ENCODE measurements around the gene SCARF2.
"Not testable (repeated sequence)": the region's sequence is repeated elsewhere in the genome, so short reads cannot be mapped to it uniquely, and the experiment has no call there.

Gene SCARF2

DNA sequence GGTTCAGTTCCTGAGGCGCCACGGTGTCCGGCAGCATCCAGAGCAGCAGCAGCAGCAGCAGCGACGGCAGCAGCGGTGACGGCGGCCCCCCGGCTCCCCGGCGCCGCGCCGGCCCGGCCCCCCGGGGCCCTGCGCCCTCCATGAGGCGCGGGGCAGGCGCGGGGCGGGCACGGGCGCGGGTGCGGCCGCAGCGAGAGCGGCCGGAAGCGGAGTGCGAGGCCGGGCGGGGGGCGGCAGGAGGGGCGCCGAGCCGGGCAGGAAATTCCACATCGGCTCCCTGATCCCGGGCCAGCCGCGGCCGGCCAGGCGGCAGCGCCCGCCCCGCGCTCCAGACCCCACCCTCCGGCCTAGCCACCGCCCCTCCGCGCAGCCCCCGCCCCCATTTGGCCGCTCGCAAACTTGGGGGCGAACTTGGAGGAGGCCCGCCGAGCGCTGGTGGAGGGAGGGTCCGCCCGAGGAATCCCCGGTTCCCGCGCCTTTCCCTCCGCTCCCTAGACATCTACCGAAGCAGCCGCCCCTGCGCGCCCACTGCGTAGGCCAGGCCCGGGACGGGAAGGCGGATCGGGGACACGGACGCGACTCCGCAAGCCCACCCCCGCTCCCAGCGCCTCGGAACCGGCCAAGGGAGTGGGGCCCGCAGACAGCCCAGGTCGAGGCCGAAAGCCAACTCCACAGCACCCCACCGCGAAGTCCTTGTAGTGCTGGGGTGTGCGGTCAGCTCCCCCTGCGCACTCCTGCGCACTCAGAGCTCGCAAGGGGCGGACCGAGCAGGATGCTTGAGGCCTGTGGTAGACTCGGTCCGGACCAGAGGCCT, at the start of gene SCARF2:
Gene SCARF2 (minus strand): TSS at position 213 of the 814 bp plus-strand sequence. CDS start 71 bp downstream, at position 142.
- peak in 2 of 10 donors; percentile 69 to 81 for DNase-seq
- intact Hi-C loops (cut with DNase I) = no loop called here

- intact Hi-C loops (cut with DNase I) = no loop called here
- DNase-seq = peak in 1 of 10 donors; percentile 21
Observed at GRCh38 chr22:20486229-20486628, 48.6 kb upstream of the SCARF2 start.

DNA sequence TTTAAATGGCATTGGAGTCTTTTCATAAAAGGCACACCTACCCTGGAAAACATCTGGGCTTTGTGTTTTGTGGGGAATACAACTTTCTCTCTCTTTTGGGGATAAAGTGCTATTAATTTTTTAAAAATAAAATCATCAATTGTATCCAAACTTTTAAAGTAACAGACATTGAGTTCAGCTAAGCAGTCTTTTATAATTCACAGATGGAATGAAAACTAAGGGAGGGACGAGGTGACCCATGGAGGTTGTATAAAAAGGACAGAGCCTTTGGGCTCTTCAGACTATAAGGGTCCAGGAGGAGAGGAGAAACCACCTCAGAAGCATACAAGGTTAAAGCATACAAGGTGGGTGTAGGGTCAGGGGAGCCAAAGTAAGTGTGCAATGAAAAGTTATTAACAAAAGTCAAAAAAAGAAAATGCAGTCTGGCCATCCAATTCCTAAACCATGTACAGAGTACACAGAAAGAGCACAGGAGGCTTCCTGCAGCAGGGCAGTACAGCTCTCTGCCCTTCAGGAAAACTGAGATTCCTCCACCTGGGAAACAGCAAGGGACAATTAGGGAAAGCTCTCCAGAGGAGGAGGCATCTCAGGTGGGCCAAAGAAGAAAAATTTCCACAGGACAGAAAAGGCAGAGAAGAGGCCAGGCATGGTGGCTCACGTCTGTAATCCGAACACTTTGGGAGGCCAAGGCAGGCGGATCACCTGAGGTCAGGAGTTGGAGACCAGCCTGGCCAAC, 47.5 kb upstream of the SCARF2 start:
- peak in 2 of 10 donors; percentile 5 to 24 for DNase-seq
- intact Hi-C loops (cut with DNase I) = no loop called here

GRCh38 chr22:20483771-20484170, 46.1 kb upstream of the SCARF2 start:
- DNase-seq = peak in 3 of 10 donors; percentile 35 to 70 (median 60)
- intact Hi-C loops (cut with DNase I) = no loop called here

- DNase-seq = peak in 2 of 10 donors; percentile 5 to 12
- intact Hi-C loops (cut with DNase I) = not testable (repeated sequence)
Observed at GRCh38 chr22:20483143-20483506, 45.5 kb upstream of the SCARF2 start.

GRCh38 chr22:20479612-20480196, 42.1 kb upstream of the SCARF2 start:
- intact Hi-C loops (cut with DNase I) = no loop called here
- peak in 1 of 10 donors; percentile 11 for DNase-seq

DNA sequence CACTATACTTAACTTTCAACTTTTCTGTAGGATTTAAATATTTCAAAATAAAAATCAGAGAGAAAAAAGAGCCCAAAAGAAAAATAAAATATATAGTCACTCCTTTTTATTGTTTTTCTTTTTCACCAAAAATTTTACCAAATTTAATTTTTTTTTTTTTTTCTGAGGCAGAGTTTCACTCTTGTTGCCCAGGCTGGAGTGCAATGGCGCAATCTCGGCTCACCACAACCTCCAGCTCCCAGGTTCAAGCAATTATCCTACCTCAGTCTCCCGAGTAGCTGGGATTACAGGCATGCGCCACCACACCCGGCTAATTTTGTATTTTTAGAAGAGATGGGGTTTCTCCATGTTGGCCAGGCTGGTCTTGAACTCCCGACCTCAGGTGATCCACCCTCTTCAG, 40.4 kb upstream of the SCARF2 start:
- peak in 2 of 10 donors; percentile 12 to 25 for DNase-seq
- intact Hi-C loops (cut with DNase I) = not testable (repeated sequence)

DNA sequence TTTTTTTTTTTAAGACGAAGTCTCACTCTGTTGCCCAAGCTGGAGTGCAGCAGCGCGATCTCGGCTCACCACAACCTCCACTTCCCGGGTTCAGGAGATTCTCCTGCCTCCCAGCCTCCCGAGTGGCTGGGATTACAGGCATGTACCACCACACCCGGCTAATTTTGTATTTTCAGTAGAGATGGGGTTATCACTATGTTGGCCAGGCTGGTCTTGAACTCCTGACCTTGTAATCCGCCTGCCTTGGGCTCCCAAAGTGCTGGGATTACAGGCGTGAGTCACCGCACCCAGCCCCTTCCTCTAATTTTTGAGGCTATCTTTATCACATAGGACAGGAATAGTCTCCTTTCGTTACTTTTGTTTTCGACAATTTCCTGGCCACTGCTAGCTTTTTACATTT, 37.9 kb upstream of the SCARF2 start:
- peak in 3 of 10 donors; percentile 18 to 40 (median 25) for DNase-seq
- intact Hi-C loops (cut with DNase I) = not testable (repeated sequence)

DNA sequence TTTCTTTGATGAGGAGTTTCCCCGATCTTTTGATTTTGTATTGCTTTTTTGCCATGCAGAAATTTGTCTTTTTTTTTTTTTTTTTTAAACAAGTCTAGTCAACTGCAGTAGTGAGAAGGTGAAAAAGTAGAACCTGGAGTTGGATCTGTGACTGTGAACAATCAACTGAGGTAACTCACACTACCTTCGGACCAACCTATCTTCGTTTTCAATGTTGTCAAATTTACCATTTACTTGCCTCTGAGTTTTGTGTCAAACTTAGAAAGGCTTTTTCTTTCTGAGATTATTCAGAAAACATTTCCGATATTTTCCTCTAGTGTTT, 37.5 kb upstream of the SCARF2 start:
- DNase-seq = no peak
- intact Hi-C loops (cut with DNase I) = no loop called here

DNA sequence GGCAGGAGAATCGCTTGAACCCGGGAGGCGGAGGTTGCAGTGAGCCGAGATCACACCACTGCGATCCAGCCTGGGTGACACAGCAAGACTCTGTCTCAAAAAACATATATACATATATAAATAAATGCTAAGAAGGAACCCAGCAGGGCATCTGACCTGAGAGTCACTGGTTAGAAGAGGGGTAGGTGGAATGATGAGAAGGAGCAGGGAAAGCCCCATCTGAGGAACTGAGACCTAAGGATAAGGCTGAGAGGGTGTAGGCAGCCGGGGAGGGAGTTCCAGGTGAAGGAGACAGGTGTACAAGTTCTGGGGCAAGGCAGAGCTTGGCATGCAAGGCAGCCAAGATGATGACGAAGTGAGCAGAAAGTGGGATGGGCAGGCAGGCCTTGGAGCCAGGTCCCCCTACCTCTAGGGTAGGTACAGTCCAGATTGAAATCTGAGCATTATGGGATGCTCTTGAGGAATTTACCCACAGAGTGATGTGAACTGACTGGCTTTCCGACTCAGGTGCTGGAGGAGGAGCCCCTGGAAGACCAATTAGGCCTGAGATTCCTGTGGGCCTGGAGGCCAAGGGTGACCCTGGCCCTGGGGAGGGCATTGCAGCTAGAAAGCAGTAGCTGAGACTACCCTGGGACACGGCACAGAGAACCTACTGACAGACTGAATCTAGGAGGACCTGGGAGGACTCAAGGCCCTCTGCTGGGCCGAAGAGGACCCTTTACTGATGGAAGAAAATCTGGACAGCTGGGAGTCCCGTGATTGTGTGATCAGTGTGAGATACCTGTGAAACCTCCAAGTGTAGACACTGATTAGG, 35.2 kb upstream of the SCARF2 start:
- DNase-seq = peak in 3 of 10 donors; percentile 14 to 51 (median 21)
- intact Hi-C loops (cut with DNase I) = no loop called here

- intact Hi-C loops (cut with DNase I) = no loop called here
- DNase-seq = peak in 2 of 10 donors; percentile 47 to 71
Observed at GRCh38 chr22:20471126-20471833, 33.7 kb upstream of the SCARF2 start.

GRCh38 chr22:20470525-20470924, 32.9 kb upstream of the SCARF2 start:
- peak in 2 of 10 donors; percentile 5 to 37 for DNase-seq
- intact Hi-C loops (cut with DNase I) = not testable (repeated sequence)

DNA sequence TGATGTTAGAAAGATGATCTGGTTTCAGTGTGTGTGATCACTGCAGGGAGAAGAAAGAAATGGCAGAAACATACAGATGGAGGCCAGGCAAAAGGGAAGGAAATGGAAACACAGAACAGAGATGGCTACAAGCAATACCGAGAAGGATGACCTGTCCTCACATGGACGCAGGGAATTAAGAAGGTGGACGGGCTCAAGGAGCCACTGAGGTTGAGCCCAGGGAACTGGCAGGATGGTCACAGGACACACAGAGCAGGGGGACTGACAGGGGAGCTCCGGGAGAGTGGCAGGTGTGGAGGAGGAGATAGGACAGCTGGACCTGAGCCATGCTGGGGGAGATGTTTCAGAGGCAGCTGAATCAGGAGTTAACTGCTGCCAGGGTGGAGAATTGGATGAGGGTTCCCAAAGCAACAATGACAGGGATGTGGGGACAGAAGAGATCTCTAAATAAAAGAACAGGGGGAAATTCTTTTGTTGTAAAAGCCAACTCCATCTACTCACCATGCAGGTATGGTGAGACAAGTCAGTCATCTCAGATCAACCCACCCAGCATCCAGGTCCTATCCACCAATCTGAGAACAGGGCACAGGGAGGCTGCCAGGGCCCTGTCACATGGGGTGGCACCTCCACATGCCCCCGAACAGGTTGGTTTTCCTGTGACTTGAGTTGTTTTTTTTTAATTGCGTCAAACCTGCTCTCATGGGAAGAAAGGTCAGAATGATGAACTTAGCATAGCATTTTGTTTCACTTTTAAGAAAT, 31.7 kb upstream of the SCARF2 start:
- intact Hi-C loops (cut with DNase I) = no loop called here
- peak in 3 of 10 donors; percentile 18 to 66 (median 55) for DNase-seq

DNA sequence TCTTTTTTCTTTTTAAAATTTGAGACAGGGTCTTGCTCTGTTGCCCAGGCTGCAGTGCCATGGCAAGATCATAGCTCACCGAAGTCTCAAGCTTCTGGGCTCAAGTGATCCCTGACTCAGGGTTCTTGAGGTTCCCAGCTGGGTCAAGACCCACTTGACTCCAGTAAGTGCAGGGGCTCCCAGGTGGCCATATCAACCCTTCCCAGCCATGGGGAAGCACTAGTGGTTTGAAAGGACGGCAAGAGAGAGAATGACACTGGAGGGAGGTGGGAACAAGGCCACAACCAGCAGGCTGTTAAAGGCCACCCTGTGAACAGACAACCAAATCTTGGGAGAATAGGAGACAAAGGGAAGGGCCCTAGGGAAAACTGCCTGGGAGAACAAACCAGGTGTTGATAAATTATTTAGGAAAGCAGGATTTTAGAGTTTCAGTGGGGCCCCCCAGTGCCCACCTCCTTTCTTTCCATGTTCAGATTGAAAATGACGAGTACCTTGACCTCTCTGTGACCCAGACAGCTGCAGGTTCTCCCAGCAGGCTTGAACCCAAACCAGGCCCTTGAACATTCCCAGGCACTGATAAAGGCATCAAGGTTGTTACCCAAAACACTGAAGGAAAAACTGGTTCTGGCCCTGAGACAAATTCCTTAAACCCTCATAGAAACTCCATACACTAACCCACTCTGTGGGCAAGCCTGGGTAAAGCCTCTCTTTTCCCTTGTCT, 29.2 kb upstream of the SCARF2 start:
- peak in 2 of 10 donors; percentile 8 to 21 for DNase-seq
- intact Hi-C loops (cut with DNase I) = no loop called here

DNA sequence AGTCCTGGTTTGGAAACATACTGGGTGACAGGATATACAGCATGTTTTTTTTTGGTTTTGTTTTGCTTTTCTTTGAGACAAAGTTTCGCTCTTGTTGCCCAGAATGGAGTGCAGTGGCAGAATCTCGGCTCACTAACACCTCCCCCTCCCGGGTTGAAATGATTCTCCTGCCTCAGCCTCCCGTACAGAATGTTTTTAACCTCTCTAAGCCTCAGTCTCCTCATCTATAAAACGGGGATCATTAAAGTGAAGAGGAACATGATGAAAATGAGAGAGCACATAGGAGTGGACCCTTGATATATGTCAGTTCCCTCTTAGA, 28.1 kb upstream of the SCARF2 start:
- no peak for DNase-seq
- intact Hi-C loops (cut with DNase I) = no loop called here

GRCh38 chr22:20464912-20465758, 27.5 kb upstream of the SCARF2 start:
- intact Hi-C loops (cut with DNase I) = no loop called here
- peak in 2 of 10 donors; percentile 40 to 73 for DNase-seq

- peak in 2 of 10 donors; percentile 43 to 54 for DNase-seq
- intact Hi-C loops (cut with DNase I) = no loop called here
Observed at GRCh38 chr22:20464096-20464614, 26.5 kb upstream of the SCARF2 start.
